ENCODE results near the gene RNF217.
A peak's percentile ranks its signal among the peaks of the same experiment; 100 is the strongest.

Gene RNF217

GRCh38 chr6:125107896-125108295 lies 145.7 kb downstream of the RNF217 start:
- H3K4me3 ChIP-seq (ENCODE audit: low read depth, low read length) = no peak overlapping the region
- ChIA-PET CTCF (interaction anchor here (1.0 to 7.8 kb wide), 4 partner anchors 8 to 237 kb away, joined by 3 to 175 read pairs (median 34); no protein-coding TSS in a partner anchor), POLR2A (no interaction called here)
- DNase-seq (ENCODE audit: low read depth, low spot score) = no peak
- no peak for TF ChIP-seq CTCF (IDR thresholded peaks at IDR 0.05; ENCODE audit: insufficient read depth, low read length, missing control alignments)

GRCh38 chr6:125110056-125110455 lies 147.8 kb downstream of the RNF217 start:
- no peak for TF ChIP-seq CTCF (IDR thresholded peaks at IDR 0.05; ENCODE audit: insufficient read depth, low read length, missing control alignments)
- DNase-seq (ENCODE audit: low read depth, low spot score) = no peak
- H3K4me3 ChIP-seq (ENCODE audit: low read depth, low read length) = no peak overlapping the region
- CTCF ChIA-PET = interaction anchor here (0.6 to 7.8 kb wide), 3 partner anchors 14 to 655 kb away, joined by 3 to 175 read pairs (median 59); no protein-coding TSS in a partner anchor
- POLR2A ChIA-PET = no interaction called here

GRCh38 chr6:125111219-125111983 lies 149.2 kb downstream of the RNF217 start:
- no peak for TF ChIP-seq CTCF (IDR thresholded peaks at IDR 0.05; ENCODE audit: insufficient read depth, low read length, missing control alignments)
- DNase-seq (ENCODE audit: low read depth, low spot score) = no peak
- ChIA-PET POLR2A (no interaction called here), CTCF (interaction anchor here (0.8 to 7.8 kb wide), 9 partner anchors 12 to 240 kb away, joined by 3 to 175 read pairs (median 4); no protein-coding TSS in a partner anchor)
- no peak overlapping the region for H3K4me3 ChIP-seq (ENCODE audit: low read depth, low read length)

GRCh38 chr6:125112934-125113333 lies 150.7 kb downstream of the RNF217 start:
- H3K4me3 ChIP-seq (ENCODE audit: low read depth, low read length) = no peak overlapping the region
- CTCF ChIA-PET = interaction anchor here (1.0 to 7.8 kb wide), 22 partner anchors 8 to 654 kb away, joined by 3 to 175 read pairs (median 8); partner anchors contain the start of gene RNF217
- POLR2A ChIA-PET = interaction anchor here (0.6 kb wide), 1 partner anchor 9 kb away, joined by 4 read pairs; no protein-coding TSS in a partner anchor
- TF ChIP-seq CTCF (IDR thresholded peaks at IDR 0.05; ENCODE audit: insufficient read depth, low read length, missing control alignments) = no peak
- DNase-seq (ENCODE audit: low read depth, low spot score) = no peak

- TF ChIP-seq CTCF (IDR thresholded peaks at IDR 0.05; ENCODE audit: insufficient read depth, low read length, missing control alignments) = peak; percentile 53
- CTCF ChIA-PET = interaction anchor here (0.8 to 7.8 kb wide), 55 partner anchors 9 to 653 kb away, joined by 3 to 175 read pairs (median 5); partner anchors contain the start of genes HDDC2, RNF217 and TPD52L1
- DNase-seq (ENCODE audit: low read depth, low spot score) = no peak
- no peak overlapping the region for H3K4me3 ChIP-seq (ENCODE audit: low read depth, low read length)
- POLR2A ChIA-PET = no interaction called here
Observed at GRCh38 chr6:125114248-125114858, 152.1 kb downstream of the RNF217 start.

- ChIA-PET POLR2A (no interaction called here), CTCF (interaction anchor here (1.0 to 1.8 kb wide), 6 partner anchors 9 to 245 kb away, joined by 3 to 10 read pairs (median 4); no protein-coding TSS in a partner anchor)
- no peak for TF ChIP-seq CTCF (IDR thresholded peaks at IDR 0.05; ENCODE audit: insufficient read depth, low read length, missing control alignments)
Observed at GRCh38 chr6:125116170-125116569, 153.9 kb downstream of the RNF217 start.

More at GRCh38 chr6:125116170-125116569, 153.9 kb downstream of the RNF217 start:
- DNase-seq (ENCODE audit: low read depth, low spot score) = no peak
- no peak overlapping the region for H3K4me3 ChIP-seq (ENCODE audit: low read depth, low read length)
